GM12878 (cell line): ENCODE results near the gene MED19. TPM values are rescaled to one million over a fixed set of nuclear protein-coding genes. Genes with fewer than 3 reads are reported as not detected.
A peak's percentile ranks its signal among the peaks of the same experiment; 100 is the strongest.

Source experiments
- ATAC-seq: fragments of 200-7000 bp; cut with Tn5 transposase; 3 replicates; pipeline ENCODE4 v1.9.1; 2020; ENCODE audit warnings: mild to moderate bottlenecking, moderate library complexity
- BruUV-seq: library from RNA; stranded (reverse); fragments of 400-500 nt; replicated peaks from 2 replicates; lab custom pipeline; 2021; lab: Mats Ljungman, UMichigan
- CTCF ChIA-PET: fragments of 300-600 bp; sonication (Branson Sonifier 250); formaldehyde crosslinking; extraction: SDS; loops from one replicate; lab custom pipeline; 2021; ENCODE audit warnings: inconsistent platforms; lab: Yijun Ruan, JAX
- POLR2A ChIA-PET: fragments of 350-600 bp; formaldehyde crosslinking; extraction: SDS; loops from one replicate; lab custom pipeline; 2021; ENCODE audit warnings: inconsistent platforms; lab: Charles Lee
- RAD21 ChIA-PET: fragments of 300-600 bp; sonication (Branson Sonifier 250); formaldehyde crosslinking; loops from one replicate; lab custom pipeline; 2023; ENCODE audit warnings: antibody characterized with exemption; ENCODE audit not compliant: unreplicated experiment; lab: Charles Lee
- SMC1A ChIA-PET: fragments of 300-600 bp; sonication (Branson Sonifier 250); formaldehyde crosslinking; loops from one replicate; lab custom pipeline; 2023; ENCODE audit not compliant: unreplicated experiment, uncharacterized antibody; lab: Charles Lee
- DNase-seq: peaks from one replicate; pipeline ENCODE4 v3.0.0-alpha.2; 2011; ENCODE audit warnings: low read depth, low spot score
- FAIRE-seq: peaks from 3 replicates; lab custom pipeline; 2011; peaks lifted over from hg19 to GRCh38; lab: Jason Lieb, UNC
- H2AFZ ChIP-seq: 2 replicates; pipeline ENCODE4 v1.6.0; 2011; ENCODE audit warnings: low read depth, low read length, control low read depth; ENCODE audit not compliant: control insufficient read depth
- H3K27ac ChIP-seq: 2 replicates; pipeline ENCODE4 v1.5.1; 2011; ENCODE audit warnings: control low read depth; ENCODE audit not compliant: control insufficient read depth, insufficient read depth
- H3K27me3 ChIP-seq, 2 experiments: replicated peaks in 1 of 2; 2 replicates each; pipeline versions ENCODE4 v1.6.0 to v1.6.1; 2011; ENCODE audit warnings: low read length in 1 of 2; ENCODE audit not compliant: control insufficient read depth in 2 of 2, insufficient read depth in 2 of 2
- H3K36me3 ChIP-seq, 2 experiments: 2 replicates each; pipeline ENCODE4 v1.5.1; 2011; ENCODE audit warnings: low read length in 1 of 2; ENCODE audit not compliant: control insufficient read depth in 2 of 2, insufficient read depth in 2 of 2
- H3K4me1 ChIP-seq: 2 replicates; pipeline ENCODE4 v1.6.1; 2011; ENCODE audit warnings: mild to moderate bottlenecking, low read length, moderate library complexity, mixed read lengths; ENCODE audit not compliant: control insufficient read depth, insufficient read depth
- H3K4me2 ChIP-seq: 2 replicates; pipeline ENCODE4 v1.6.0; 2011; ENCODE audit warnings: control low read depth; ENCODE audit not compliant: control insufficient read depth, insufficient read depth
- H3K4me3 ChIP-seq: fragments of 200-600 bp; sonication (generic); 2 replicates; pipeline ENCODE4 v1.5.1; 2016
- H3K79me2 ChIP-seq: 2 replicates; pipeline ENCODE4 v1.6.0; 2011; ENCODE audit warnings: low read length; ENCODE audit not compliant: control insufficient read depth, insufficient read depth
- H3K9ac ChIP-seq: 2 replicates; pipeline ENCODE4 v1.8.0; 2011; ENCODE audit warnings: low read length, control low read depth, mixed read lengths; ENCODE audit not compliant: control insufficient read depth, insufficient read depth
- H3K9me3 ChIP-seq: replicated peaks from 3 replicates; pipeline ENCODE4 v1.5.1; 2011; ENCODE audit warnings: mild to moderate bottlenecking, low read length; ENCODE audit not compliant: control insufficient read depth, insufficient read depth
- H4K20me1 ChIP-seq: 2 replicates; pipeline ENCODE4 v1.6.0; 2011; ENCODE audit not compliant: control insufficient read depth, insufficient read depth
- BCL3 ChIP-seq: IDR thresholded peaks from 2 replicates; pipeline ENCODE4 v1.6.1; 2011; ENCODE audit warnings: borderline replicate concordance, low read depth, mild to moderate bottlenecking, moderate library complexity, low read length; ENCODE audit not compliant: insufficient read depth, poor library complexity, severe bottlenecking
- CREB1 ChIP-seq: IDR thresholded peaks from 2 replicates; pipeline ENCODE4 v1.6.1; 2012; ENCODE audit warnings: low read depth, mild to moderate bottlenecking, inconsistent platforms
- IRF4 ChIP-seq: IDR thresholded peaks from 2 replicates; pipeline ENCODE4 v1.6.1; 2011; ENCODE audit warnings: low read depth, low read length
- MYC ChIP-seq: IDR thresholded peaks from 2 replicates; pipeline ENCODE4 v1.6.1; 2011; ENCODE audit warnings: mild to moderate bottlenecking, low read length, moderate library complexity, inconsistent platforms; ENCODE audit not compliant: insufficient read depth, insufficient replicate concordance, insufficient read length, severe bottlenecking
- NR2C2 ChIP-seq: IDR thresholded peaks from 2 replicates; pipeline ENCODE4 v1.6.1; 2011; ENCODE audit warnings: borderline replicate concordance, low read depth; ENCODE audit not compliant: control insufficient read depth, insufficient read length
- POLR2AphosphoS5 ChIP-seq: IDR thresholded peaks from 2 replicates; pipeline ENCODE4 v1.6.1; 2011; ENCODE audit warnings: mild to moderate bottlenecking, low read length, inconsistent platforms
- WRNIP1 ChIP-seq: IDR thresholded peaks from 2 replicates; pipeline ENCODE4 v1.6.1; 2011; ENCODE audit warnings: low read depth, low read length, improper control_type of control experiment, borderline replicate concordance
- ZNF217 ChIP-seq: fragments of 450-650 bp; IDR thresholded peaks from 2 replicates; pipeline ENCODE4 v1.6.1; 2017; ENCODE audit warnings: antibody characterized with exemption, mild to moderate bottlenecking
- WGBS: methylation state at CpG from one replicate; pipeline ENCODE4 v1.1.6; 2016; ENCODE audit warnings: low lambda C conversion rate; ENCODE audit not compliant: insufficient replicate concordance, insufficient coverage; ENCODE audit errors: missing lambda C conversion rate; 5-methylcytosine and 5-hydroxymethylcytosine counted together
- in situ Hi-C: fragments of 300-500 bp; cut with MboI; formaldehyde crosslinking; loops from 9 replicates; pipeline ENCODE4 v1.14.3; 2018; ENCODE audit warnings: mixed read lengths
- intact Hi-C: fragments of 100-400 bp; cut with micrococcal nuclease; formaldehyde crosslinking; loops from one replicate; pipeline ENCODE4 v1.14.2; 2022; ENCODE audit not compliant: unreplicated experiment
- polyA plus RNA-seq, 11 experiments: library from polyadenylated mRNA; depleted of rRNA in 4 of 11; unstranded in 6 of 11; stranded (reverse) in 5 of 11; fragments of >200 nt; fragmentation: Nextera tagmentation in 4 of 11; fragmentation: Illumina TruSeq in 1 of 11; extraction: Ambion mirVana in 4 of 11; extraction: Trizol in 1 of 11; gene quantifications; 1 replicate in 1 of 11; 2 replicates in 10 of 11; pipeline versions ENCODE4 v1.2.1 to v1.2.3, GENCODE V29; 2011 to 2016; ENCODE audit warnings: inconsistent platforms in 2 of 11, missing spikeins in 2 of 11, low read depth in 1 of 11
- total RNA-seq, 4 experiments: library from RNA; depleted of rRNA in 3 of 4; stranded (reverse); fragments of >200 nt in 3 of 4; fragmentation: Illumina TruSeq in 1 of 4; extraction: Trizol in 1 of 4; gene quantifications; 2 replicates each; pipeline versions ENCODE4 v1.2.1 to v1.2.3, GENCODE V29; 2013 to 2021
- TF ChIP-seq, protein P1 (sequence below): fragments of 450-650 bp; conservative IDR thresholded peaks from 2 replicates; pipeline ENCODE4 v1.6.1; 2017; ENCODE audit warnings: mild to moderate bottlenecking, moderate library complexity

The MED19 gene
- total and polyA plus RNA-seq, 10 of the 15 experiments (the other 5 are each of a cell fraction or from before 2014, with no cell fraction given) = 4.9 to 28.2 (median 17.3) TPM

DNA sequence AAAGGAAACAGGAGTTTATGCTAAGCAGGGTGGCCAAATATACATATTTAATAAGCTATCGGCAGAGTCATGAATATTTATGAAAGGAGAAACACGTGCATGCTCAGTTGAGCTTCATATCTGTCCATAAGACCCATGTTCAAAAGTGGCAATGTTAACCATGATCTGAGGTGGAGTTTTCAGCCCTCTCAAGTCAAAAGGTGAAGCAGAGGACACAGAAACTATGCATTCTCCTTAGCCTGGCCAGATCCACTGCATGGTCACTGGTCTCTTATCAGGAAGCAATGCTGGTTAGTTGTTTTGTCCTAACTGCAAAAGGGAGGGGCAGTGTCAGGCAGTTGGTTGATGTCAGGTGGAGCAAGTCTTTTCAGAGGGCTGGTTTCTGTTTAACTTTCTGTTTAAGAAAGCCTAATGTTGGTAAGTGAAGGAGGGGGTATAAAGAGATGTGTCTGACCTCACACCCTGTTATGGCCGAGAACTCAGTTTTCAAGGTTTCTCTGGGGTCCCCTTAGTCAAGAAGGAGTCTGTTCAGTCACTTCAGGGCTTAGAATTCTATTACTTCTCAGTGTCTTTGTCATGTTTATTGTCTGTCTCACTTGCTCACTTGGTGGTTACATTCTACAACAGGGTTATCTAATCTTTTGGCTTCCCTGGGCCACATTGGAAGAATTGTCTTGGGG lies 23.7 kb upstream of the MED19 start:
- Histone ChIP-seq H2AFZ (no peak overlapping the region), H3K36me3 (peaks cover 9 to 13% of the 10 kb centered on the region in 2 experiments; a peak in 3 of 4 replicates)
- TF ChIP-seq IRF4 (no peak), CREB1 (no peak), ZNF217 (no peak), BCL3 (no peak), MYC (no peak), NR2C2 (no peak), POLR2AphosphoS5 (0 out of 2 replicates have a peak, but pooled peaks have one; percentile 29), WRNIP1 (no peak)
- TF ChIP-seq, protein P1, sequence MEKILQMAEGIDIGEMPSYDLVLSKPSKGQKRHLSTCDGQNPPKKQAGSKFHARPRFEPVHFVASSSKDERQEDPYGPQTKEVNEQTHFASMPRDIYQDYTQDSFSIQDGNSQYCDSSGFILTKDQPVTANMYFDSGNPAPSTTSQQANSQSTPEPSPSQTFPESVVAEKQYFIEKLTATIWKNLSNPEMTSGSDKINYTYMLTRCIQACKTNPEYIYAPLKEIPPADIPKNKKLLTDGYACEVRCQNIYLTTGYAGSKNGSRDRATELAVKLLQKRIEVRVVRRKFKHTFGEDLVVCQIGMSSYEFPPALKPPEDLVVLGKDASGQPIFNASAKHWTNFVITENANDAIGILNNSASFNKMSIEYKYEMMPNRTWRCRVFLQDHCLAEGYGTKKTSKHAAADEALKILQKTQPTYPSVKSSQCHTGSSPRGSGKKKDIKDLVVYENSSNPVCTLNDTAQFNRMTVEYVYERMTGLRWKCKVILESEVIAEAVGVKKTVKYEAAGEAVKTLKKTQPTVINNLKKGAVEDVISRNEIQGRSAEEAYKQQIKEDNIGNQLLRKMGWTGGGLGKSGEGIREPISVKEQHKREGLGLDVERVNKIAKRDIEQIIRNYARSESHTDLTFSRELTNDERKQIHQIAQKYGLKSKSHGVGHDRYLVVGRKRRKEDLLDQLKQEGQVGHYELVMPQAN = no peak
- TF ChIP-seq, all 136 proteins: peak for 1
- ChIA-PET RAD21 (no interaction called here), SMC1A (interaction anchor here (1.1 to 1.4 kb wide), 2 partner anchors 22 to 65 kb away, joined by 3 to 4 read pairs; no protein-coding TSS in a partner anchor), CTCF (interaction anchor here (0.9 to 1.0 kb wide), 3 partner anchors 16 to 65 kb away, joined by 3 to 4 read pairs (median 4); partner anchors contain the start of gene BTBD18), POLR2A (interaction anchor here (0.5 to 0.6 kb wide), 2 partner anchors 10 to 793 kb away, joined by 3 to 4 read pairs; no protein-coding TSS in a partner anchor)
- intact Hi-C loops (no loop called here), in situ Hi-C loops (no loop called here)
- H4K20me1 ChIP-seq = no peaks in the 10 kb centered on the region
- BruUV-seq = no TSS peak
- H3K4me1 ChIP-seq = peaks cover 3% of the 10 kb centered on the region; the same call in 1 of the 2 replicates
- no peak for DNase-seq
- H3K79me2 ChIP-seq = peaks cover 21% of the 10 kb centered on the region
- H3K4me2 ChIP-seq = no peak overlapping the region
- ATAC-seq = peak; percentile 46
- H3K4me3 ChIP-seq = no peak overlapping the region
- H3K27me3 ChIP-seq = no peaks in the 10 kb centered on the region
- FAIRE-seq = no peak
- no peaks in the 10 kb centered on the region for H3K9me3 ChIP-seq
- H3K27ac ChIP-seq = 0 out of 2 replicates have a peak overlapping the region, but pooled peaks have one; percentile 1
- no peak overlapping the region; the same call in 1 of the 2 replicates for H3K9ac ChIP-seq
- WGBS = 29% methylated on average over 3 of the region's 3 CpGs
